ENCODE measurements around the gene PRKACA.
A peak's percentile ranks its signal among the peaks of the same experiment; 100 is the strongest.

DNA sequence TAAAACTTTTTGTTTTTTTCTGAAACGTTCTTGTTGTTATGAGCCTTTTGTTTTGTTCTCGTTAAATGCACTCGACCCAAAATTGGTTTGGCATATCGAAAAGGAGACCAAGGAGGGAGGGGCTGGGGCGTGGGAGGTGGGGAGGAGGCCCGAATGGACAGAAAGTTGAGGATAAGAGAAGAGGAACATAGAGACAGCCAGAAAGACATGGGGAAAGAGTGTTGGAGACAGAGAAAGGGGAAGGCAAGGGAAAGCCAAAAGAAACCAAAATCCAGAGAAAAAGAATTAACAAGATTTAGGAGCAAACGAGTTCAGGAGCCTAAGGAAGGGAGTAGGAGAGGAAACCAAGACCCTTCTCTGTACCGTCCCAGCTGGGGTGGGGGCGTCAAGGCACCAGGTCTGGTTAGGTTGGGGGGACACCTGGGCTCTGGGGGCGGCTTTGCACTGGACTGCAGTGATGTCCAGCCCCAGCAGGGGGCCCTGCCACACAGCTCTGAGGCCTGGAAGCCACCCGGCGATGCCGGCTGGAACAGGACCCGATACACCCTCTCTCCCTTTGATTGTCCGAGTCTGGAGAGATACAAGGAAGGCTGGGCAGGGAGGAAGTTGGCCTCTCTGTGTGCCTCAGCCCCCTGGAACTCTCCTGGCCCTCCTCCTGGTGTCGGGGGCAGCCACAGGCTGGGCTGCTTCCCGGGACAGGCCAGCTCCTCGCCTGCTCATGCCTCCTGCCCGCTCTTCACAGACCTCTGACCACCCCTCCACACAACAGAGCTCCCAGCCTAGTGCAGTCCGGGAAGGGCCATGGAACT, 30.4 kb upstream of the PRKACA start:
- TF ChIP-seq, protein P1, sequence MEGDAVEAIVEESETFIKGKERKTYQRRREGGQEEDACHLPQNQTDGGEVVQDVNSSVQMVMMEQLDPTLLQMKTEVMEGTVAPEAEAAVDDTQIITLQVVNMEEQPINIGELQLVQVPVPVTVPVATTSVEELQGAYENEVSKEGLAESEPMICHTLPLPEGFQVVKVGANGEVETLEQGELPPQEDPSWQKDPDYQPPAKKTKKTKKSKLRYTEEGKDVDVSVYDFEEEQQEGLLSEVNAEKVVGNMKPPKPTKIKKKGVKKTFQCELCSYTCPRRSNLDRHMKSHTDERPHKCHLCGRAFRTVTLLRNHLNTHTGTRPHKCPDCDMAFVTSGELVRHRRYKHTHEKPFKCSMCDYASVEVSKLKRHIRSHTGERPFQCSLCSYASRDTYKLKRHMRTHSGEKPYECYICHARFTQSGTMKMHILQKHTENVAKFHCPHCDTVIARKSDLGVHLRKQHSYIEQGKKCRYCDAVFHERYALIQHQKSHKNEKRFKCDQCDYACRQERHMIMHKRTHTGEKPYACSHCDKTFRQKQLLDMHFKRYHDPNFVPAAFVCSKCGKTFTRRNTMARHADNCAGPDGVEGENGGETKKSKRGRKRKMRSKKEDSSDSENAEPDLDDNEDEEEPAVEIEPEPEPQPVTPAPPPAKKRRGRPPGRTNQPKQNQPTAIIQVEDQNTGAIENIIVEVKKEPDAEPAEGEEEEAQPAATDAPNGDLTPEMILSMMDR (IDR thresholded peaks at IDR 0.05): peak; percentile 58 to 86 (median 77)
- TF ChIP-seq POLR2A (IDR thresholded peaks at IDR 0.05): no peak
